Choroid plexus epithelial cell (primary cell): ENCODE measurements around the gene DCDC2C.
A peak's percentile ranks its signal among the peaks of the same experiment; 100 is the strongest.

ENCODE experiments used
- DNase-seq: peaks from one replicate; pipeline ENCODE4 v3.0.0-alpha.2; 2010; ENCODE audit warnings: low read depth
- H3K4me3 ChIP-seq: 2 replicates; pipeline ENCODE4 v1.5.1; 2011; ENCODE audit warnings: low read depth, mild to moderate bottlenecking, control low read depth, low read length, moderate library complexity
- TF ChIP-seq, protein P1 (sequence below): conservative IDR thresholded peaks from 2 replicates; pipeline ENCODE4 v1.5.1; 2011; ENCODE audit warnings: low read depth, mild to moderate bottlenecking, control low read depth, inconsistent platforms, low read length, moderate library complexity

DCDC2C gene, protein sequence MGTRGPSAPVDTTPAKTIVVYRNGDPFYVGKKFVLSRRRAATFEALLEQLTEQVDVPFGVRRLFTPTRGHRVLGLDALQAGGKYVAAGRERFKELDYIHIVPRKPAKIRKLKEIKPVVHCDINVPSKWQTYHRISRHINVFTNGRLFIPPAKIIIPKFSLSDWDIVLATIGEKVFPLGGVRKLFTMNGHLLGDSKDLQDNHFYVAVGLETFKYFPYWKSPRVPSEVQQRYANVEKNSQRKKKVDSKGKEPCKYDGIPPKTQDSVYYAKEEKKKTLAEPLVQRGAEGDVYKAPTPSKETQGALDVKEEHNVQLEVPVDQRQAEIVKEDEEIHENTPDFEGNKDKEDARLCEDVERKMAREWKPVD

DNA sequence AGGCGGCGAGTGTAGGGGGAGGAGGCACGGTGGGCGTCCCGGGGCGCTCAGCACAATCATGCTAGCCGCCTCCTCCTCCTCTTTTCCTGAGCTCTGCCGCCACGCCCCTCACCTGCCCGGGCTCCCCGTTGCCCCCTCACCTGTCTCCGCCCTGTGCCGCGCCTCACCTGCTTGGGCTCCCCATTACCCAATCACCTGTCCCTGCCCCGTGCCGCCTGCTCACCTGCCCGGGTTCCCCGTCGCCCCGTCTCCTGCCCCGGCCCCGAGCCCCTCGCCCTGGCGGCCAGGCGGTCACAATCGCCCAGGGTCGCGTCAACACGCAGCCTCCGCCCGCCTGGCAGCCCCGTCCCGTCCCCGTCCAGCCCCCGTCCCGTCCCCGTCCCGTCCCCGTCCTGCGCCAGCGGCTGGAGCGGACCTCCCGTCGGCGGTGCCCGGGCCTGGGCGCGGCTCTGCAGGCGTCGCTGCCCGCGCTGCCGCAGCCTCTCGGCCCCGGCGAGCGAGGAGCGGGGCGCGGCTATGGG, at the start of gene DCDC2C:
Gene DCDC2C (plus strand): TSS at position 340 of the 521 bp plus-strand sequence. CDS start 177 bp downstream, at position 517.
- TF ChIP-seq, protein P1, sequence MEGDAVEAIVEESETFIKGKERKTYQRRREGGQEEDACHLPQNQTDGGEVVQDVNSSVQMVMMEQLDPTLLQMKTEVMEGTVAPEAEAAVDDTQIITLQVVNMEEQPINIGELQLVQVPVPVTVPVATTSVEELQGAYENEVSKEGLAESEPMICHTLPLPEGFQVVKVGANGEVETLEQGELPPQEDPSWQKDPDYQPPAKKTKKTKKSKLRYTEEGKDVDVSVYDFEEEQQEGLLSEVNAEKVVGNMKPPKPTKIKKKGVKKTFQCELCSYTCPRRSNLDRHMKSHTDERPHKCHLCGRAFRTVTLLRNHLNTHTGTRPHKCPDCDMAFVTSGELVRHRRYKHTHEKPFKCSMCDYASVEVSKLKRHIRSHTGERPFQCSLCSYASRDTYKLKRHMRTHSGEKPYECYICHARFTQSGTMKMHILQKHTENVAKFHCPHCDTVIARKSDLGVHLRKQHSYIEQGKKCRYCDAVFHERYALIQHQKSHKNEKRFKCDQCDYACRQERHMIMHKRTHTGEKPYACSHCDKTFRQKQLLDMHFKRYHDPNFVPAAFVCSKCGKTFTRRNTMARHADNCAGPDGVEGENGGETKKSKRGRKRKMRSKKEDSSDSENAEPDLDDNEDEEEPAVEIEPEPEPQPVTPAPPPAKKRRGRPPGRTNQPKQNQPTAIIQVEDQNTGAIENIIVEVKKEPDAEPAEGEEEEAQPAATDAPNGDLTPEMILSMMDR, result no peak
- H3K4me3 ChIP-seq, result no peak within 1 kb of the TSS
- no peak for DNase-seq

DNA sequence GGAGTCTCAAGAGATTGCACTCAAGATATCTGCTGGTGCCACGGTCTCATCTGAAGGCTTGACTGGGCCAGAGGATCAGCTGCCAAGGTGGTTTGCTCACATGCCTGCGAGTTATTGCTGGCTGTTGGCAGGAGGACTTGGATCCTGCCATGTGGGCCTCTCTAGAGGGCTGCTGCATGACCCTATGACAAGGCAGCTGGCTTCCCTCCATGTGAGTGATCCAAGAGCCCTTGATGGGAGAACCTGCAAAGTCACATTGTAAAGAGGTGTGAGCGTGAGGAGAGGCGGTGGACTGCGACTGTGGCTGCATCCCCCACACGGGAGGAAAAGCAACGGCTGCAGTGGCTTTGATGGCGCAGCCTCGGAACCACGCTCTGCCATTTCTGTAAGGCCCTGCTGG, 49.4 kb upstream of the DCDC2C start:
- TF ChIP-seq, protein P1, result no peak
- DNase-seq, result no peak
- H3K4me3 ChIP-seq, result no peak overlapping the region

DNA sequence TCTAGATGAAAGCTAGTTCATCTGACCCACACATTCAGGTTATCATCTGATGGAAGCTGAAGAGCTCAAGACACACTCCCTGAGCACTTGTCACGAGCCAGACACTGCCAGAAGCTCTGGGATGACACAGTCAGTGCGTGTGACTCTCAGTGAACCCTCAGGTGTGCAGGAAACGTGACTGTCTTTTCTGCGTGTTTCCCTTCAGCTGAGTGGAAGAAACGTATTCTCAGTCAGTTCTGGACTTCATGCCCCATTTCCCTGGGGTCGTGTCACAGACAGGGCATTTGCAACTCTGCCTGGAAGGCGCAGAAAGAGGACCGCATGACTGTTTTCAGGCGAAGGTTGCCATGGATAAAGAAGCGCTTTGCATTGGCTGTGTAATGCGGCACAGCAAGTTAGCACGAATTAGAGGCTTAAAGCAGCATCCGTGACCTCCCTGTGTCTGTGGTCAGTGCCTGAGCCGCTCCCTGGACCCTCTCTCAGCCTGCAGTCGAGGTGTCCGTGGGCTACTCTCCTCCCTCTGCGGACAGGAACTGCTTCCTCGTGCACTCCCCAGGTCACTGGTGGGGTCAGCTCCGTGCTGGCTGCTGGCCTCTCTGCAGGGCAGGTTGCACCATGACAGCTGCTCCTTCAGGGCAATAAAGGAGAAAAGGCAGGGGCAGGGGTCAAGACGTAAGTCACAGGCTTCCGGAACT, 48.7 kb upstream of the DCDC2C start:
- TF ChIP-seq, protein P1, result no peak
- H3K4me3 ChIP-seq, result no peak overlapping the region
- DNase-seq, result no peak

DNA sequence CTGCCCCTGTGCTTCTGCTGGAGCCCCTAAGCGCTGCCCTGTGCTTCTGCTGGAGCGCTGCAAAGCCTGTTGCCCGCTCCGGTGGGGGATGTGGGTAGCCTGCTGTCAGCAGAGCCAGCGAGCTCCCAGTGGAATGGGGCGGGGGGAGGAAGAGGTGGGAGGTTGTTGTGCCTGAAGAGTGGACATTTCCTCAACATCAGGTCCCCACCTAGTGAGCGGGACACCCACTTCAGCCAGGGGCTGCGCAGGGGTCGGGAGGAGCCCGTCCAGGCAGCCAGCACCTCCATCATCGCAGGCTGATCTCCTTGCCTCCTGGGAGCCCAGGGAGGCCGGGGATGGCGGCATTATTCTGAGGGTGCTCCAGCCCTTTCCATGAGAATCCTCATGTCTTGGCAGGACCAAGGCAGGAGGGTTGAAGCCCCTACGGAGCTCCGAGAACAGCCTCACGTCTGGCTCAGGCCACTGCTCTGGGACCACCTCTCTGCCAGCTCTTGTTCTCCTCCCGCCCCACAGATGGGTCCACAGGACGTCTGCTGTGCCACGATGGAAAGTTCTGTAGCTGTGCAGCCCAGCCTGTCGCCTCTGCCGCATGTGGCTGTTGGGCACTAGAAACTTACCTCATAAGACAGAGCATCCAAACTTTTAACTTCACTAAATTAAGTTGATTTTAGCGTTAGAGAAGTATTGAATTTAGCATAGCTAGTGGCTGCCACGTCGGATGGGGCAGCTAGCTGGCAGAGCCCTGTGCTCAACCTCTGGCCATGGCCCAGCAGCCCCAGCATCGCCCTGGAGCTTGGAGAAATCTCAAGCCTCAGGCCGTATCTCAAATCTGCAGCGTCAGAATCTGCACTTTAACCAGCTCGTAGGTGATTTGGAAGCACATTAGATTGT, 47.3 kb upstream of the DCDC2C start:
- no peak for DNase-seq
- no peak overlapping the region for H3K4me3 ChIP-seq
- TF ChIP-seq, protein P1, result no peak

DNA sequence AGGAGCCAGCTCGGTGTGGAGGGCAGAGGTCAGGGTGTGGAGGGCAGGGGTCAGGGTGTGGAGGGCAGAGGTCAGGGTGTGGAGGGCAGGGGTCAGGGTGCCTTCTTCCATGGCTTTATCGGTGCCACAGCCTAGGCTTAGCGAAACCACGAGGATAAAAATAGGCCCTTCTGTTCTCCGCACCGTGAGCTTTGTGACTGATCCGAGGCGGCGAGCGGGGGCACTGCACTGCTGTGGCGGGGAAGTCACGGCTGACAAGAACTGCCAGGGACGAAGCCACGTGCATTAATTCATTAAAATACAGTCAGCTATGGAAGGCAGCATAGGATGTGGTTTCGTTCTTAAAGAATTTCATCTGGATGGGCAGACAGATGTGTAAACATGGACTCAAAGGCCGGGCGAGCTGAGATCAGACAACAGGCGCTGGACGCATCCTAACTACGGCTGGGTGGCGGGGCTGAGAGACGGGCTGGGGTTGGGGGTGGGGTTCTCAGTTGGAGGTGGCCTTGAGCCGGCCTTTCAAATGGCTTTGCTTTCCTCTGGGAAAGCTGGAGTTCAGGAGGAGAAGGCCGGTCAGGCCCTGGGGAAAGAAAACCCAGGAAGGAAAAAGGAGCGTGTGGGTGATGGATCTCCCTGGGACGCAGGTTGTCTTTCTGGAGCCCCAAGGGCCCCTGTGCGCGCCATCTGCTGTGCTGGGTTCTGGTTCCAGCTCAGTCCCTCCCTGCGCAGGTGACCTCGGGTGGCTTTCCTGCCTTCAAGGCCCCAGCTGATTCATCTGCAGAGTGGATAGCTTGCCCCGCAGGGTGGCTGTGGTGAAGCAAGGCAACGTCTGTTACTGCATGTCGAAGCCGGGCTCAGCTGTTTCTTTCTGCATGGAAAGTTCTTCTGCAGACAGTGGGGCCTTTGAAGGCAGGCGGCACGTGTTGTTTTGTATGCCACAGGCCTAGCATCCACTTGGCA, 46.3 kb upstream of the DCDC2C start:
- TF ChIP-seq, protein P1, result no peak
- no peak overlapping the region for H3K4me3 ChIP-seq
- peak; percentile 74 for DNase-seq

DNA sequence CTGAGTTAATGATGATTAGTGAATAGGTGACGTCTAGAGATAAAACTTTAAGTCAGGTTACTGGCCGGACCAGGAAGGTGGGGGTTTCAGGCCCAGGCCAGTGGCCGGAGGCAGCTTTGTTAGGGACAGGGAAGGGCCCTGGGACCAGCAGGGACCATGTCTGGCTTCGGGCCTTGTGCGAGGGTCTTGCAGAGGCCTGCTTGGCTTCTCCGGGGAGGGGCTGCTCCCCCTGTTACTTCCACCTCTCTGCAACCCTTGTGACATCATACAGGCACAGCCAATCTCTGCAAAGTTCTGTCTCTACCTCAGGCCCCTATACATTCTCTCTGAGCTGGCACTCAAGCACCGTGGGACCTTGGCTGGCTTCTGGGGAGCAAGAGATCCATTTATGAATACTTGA, 45.5 kb upstream of the DCDC2C start, which contains the start of gene ALLC:
Gene ALLC (plus strand): TSS at position 320 of the 400 bp plus-strand sequence. CDS start 12,958 bp downstream, outside the sequence.
- TF ChIP-seq, protein P1, result no peak

More for the DNA sequence above, 45.5 kb upstream of the DCDC2C start, which contains the start of gene ALLC:
- H3K4me3 ChIP-seq, result no peak within 1 kb of the TSS
- DNase-seq, result no peak
